ENCODE data around the gene USP6NL. TPM values are rescaled to one million over a fixed set of nuclear protein-coding genes. Genes with fewer than 3 reads are reported as not detected.

Gene USP6NL
- total RNA-seq, 1 donor from 2014 or later = 39.9 TPM

GRCh38 chr10:11435581-11435981 lies 175.9 kb downstream of the USP6NL start:
- Mint-ChIP-seq H3K9me3 (no peaks in the 10 kb centered on the region), H3K4me3 (no peak overlapping the region), H3K27ac (no peak overlapping the region), H3K36me3 (no peaks in the 10 kb centered on the region), H3K27me3 (ENCODE audit: insufficient read depth, low read depth) (peaks cover 11% of the 10 kb centered on the region), H3K4me1 (peaks cover 13% of the 10 kb centered on the region)
- Histone ChIP-seq H3K4me1 (peaks cover 31% of the 10 kb centered on the region), H4K20me1 (ENCODE audit: low read depth) (no peaks in the 10 kb centered on the region), H3F3A (ENCODE audit: low read depth) (no peaks in the 10 kb centered on the region), H3K27me3 (no peaks in the 10 kb centered on the region), H3K9me3 (ENCODE audit: low read depth) (no peaks in the 10 kb centered on the region), H3K9ac (no peak overlapping the region), H3K36me3 (no peaks in the 10 kb centered on the region), H3K4me2 (peak overlapping the region; percentile 48), H2AFZ (replicated peaks) (peak overlapping the region; percentile 57), H3K27ac (no peak overlapping the region), H3K4me3 (no peak overlapping the region), H3K79me2 (ENCODE audit: low read depth) (no peaks in the 10 kb centered on the region)
- TF ChIP-seq EZH2 (IDR thresholded peaks at IDR 0.05) (no peak), CTCF (IDR thresholded peaks at IDR 0.05) (no peak), EZH2phosphoT487 (IDR thresholded peaks at IDR 0.05) (no peak)
- DNase-seq (ENCODE audit: low spot score) = peak; percentile 13

GRCh38 chr10:11434324-11434723 lies 177.1 kb downstream of the USP6NL start:
- peak; percentile 47 for DNase-seq (ENCODE audit: low spot score)

GRCh38 chr10:11433657-11434056 lies 177.8 kb downstream of the USP6NL start:
- Mint-ChIP-seq H3K36me3 (no peaks in the 10 kb centered on the region), H3K27me3 (ENCODE audit: insufficient read depth, low read depth) (peaks cover 11% of the 10 kb centered on the region), H3K4me3 (no peak overlapping the region), H3K4me1 (peaks cover 11% of the 10 kb centered on the region), H3K27ac (no peak overlapping the region), H3K9me3 (peaks cover 5% of the 10 kb centered on the region)
- H3K4me1 ChIP-seq = peaks cover 27% of the 10 kb centered on the region
- no peaks in the 10 kb centered on the region for H3F3A ChIP-seq (ENCODE audit: low read depth)
- no peak overlapping the region for H2AFZ ChIP-seq (replicated peaks)
- H3K9me3 ChIP-seq (ENCODE audit: low read depth) = no peaks in the 10 kb centered on the region
- H3K27ac ChIP-seq = no peak overlapping the region
- H3K4me2 ChIP-seq = no peak overlapping the region
- no peak overlapping the region for H3K4me3 ChIP-seq
- H3K9ac ChIP-seq = no peak overlapping the region
- TF ChIP-seq EZH2phosphoT487 (IDR thresholded peaks at IDR 0.05) = no peak
- TF ChIP-seq CTCF (IDR thresholded peaks at IDR 0.05) = no peak
- no peak for TF ChIP-seq EZH2 (IDR thresholded peaks at IDR 0.05)
- H3K27me3 ChIP-seq = no peaks in the 10 kb centered on the region
- no peaks in the 10 kb centered on the region for H3K79me2 ChIP-seq (ENCODE audit: low read depth)
- peak; percentile 31 for DNase-seq (ENCODE audit: low spot score)
- H4K20me1 ChIP-seq (ENCODE audit: low read depth) = no peaks in the 10 kb centered on the region
- H3K36me3 ChIP-seq = no peaks in the 10 kb centered on the region

More at GRCh38 chr10:11434324-11434723, 177.1 kb downstream of the USP6NL start:
- peaks cover 27% of the 10 kb centered on the region for H3K4me1 ChIP-seq
- Mint-ChIP-seq H3K4me3 (no peak overlapping the region), H3K4me1 (peaks cover 11% of the 10 kb centered on the region), H3K27me3 (ENCODE audit: insufficient read depth, low read depth) (peaks cover 8% of the 10 kb centered on the region), H3K27ac (no peak overlapping the region), H3K9me3 (peaks cover 3% of the 10 kb centered on the region), H3K36me3 (no peaks in the 10 kb centered on the region)
- H3F3A ChIP-seq (ENCODE audit: low read depth) = no peaks in the 10 kb centered on the region
- no peaks in the 10 kb centered on the region for H3K36me3 ChIP-seq
- H3K9me3 ChIP-seq (ENCODE audit: low read depth) = no peaks in the 10 kb centered on the region
- no peaks in the 10 kb centered on the region for H3K27me3 ChIP-seq
- H3K4me3 ChIP-seq = no peak overlapping the region
- no peaks in the 10 kb centered on the region for H4K20me1 ChIP-seq (ENCODE audit: low read depth)
- H2AFZ ChIP-seq (replicated peaks) = no peak overlapping the region
- TF ChIP-seq EZH2 (IDR thresholded peaks at IDR 0.05) = no peak
- TF ChIP-seq CTCF (IDR thresholded peaks at IDR 0.05) = peak; percentile 59
- no peak for TF ChIP-seq EZH2phosphoT487 (IDR thresholded peaks at IDR 0.05)
- H3K4me2 ChIP-seq = no peak overlapping the region
- H3K9ac ChIP-seq = no peak overlapping the region
- H3K27ac ChIP-seq = no peak overlapping the region
- no peaks in the 10 kb centered on the region for H3K79me2 ChIP-seq (ENCODE audit: low read depth)
